Adrenal gland (tissue), 5 donors: Measurements from ENCODE around the gene TAGLN3.

ENCODE experiments used
- CTCF ChIP-seq, 6 experiments: fragments of 450-650 bp in 4 of 6; fragments of 200-600 bp in 2 of 6; sonication (generic) in 1 of 6; IDR thresholded peaks; 1 replicate in 5 of 6; 2 replicates in 1 of 6; pipeline versions ENCODE4 v1.5.1 to v1.8.0; 2016 to 2021; ENCODE audit warnings: antibody characterized with exemption in 6 of 6, mild to moderate bottlenecking in 2 of 6, moderate library complexity in 1 of 6
- POLR2A ChIP-seq, 2 donors: fragments of 450-650 bp; IDR thresholded peaks; one replicate each; pipeline ENCODE4 v1.6.1; 2017; ENCODE audit warnings: antibody characterized with exemption in 2 of 2, mild to moderate bottlenecking in 2 of 2, moderate library complexity in 1 of 2
- donor health status: DM: no; HTN: no; CAD: no.

DNA sequence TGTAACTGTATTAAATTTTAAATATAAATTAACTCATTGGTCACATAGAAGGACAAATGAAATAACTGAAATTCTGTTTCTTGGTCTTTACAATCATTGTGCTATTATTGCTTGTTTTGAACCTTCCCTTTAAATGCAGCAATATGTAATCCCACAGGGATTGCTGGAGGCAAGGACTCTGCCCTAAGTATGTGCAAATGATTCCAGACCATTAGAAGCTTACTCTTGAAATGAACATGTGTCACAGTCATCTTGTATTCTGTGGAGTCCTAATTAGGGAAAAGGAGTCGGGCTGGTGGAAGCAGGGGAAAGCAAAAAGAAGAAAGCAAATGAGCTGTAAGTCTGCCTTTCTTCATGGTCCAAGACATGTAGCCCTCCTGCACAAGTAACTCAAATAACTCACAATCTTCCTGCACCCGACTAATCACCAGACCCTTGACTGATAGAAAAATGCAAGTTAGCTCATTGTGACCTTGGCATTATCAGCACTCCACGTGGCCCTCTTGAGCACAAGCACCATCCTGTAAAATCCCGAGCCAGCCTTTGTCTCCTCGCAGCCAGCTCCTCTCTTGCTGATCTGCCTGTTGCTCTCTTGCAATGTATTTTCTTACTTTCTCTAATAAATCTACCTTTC is 33.5 kb downstream of the TAGLN3 start:
- TF ChIP-seq CTCF (IDR thresholded peaks at IDR 0.05) = no peak
- TF ChIP-seq POLR2A (IDR thresholded peaks at IDR 0.05) = no peak
